Liver (tissue), 3 donors: Measurements from ENCODE around the gene CD3D.

Experiments
- CTCF ChIP-seq: fragments of 150-350 bp; IDR thresholded peaks from 2 replicates; pipeline ENCODE4 v1.5.1; 2017; ENCODE audit warnings: improper control_type of control experiment, low read depth, low read length; ENCODE audit not compliant: missing input control
- SP1 ChIP-seq: IDR thresholded peaks from 2 replicates; pipeline ENCODE4 v1.6.1; 2018; ENCODE audit warnings: antibody characterized with exemption, mild to moderate bottlenecking
- donor health status: healthy.
- donor health status: healthy.

- TF ChIP-seq SP1: no peak
- no peak for TF ChIP-seq CTCF
These were observed 15.6 kb upstream of the CD3D start for GRCh38 chr11:118358071-118358470.
